Activated CD4-positive, CD25-positive, alpha-beta regulatory T cell treated with anti-CD3 and anti-CD28 coated beads, Interleukin-2, amount 50 U/mL, for 24 hours (primary cell): ENCODE data around the gene AGAP3.

Experiments used
- ATAC-seq, 2 donors: fragments of 150-1000 bp; cut with Tn5 transposase; one replicate each; pipeline ENCODE4 v1.10.0; 2021; ENCODE audit warnings: mild to moderate bottlenecking in 1 of 2, moderate library complexity in 1 of 2

Gene AGAP3

DNA sequence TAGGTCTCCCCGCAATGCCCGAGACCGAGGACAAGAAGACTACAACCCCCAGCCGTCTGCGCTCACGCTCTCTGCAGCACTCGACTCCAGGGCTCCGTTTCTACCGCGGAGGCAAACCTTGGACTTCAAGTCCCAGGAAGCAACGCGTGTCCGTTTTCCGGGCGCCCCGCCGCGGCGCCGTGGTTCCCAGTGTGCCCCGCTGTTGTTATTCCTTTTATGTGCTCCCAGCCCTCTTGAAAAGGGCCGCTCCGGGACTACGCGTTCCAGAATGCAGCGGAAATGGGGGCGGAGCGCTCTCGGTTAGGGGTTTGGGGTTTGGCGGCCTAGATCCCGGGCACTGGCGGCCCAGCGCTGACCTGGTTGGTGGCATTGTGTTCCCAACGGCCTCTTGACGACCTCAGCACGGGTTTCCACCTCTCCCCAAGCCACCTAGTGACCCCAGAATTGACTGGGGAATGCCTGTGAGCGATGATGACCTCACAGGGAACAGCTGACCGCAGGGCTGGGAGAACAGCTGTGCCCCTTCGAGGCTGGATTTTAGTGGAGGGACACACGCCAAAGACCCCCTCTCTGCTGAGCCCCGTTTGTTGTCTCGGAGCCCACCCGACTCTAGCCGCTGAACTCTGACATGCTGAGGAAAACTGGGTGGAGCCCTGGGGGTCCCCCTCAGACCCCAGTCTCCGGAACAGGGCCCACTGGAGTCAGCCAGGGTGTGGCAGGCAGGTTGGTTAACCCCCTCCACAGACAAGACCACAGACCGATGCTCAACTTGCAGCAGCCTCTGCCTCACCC lies 28.1 kb upstream of the AGAP3 start:
- peak; percentile 97 to 98 for ATAC-seq

DNA sequence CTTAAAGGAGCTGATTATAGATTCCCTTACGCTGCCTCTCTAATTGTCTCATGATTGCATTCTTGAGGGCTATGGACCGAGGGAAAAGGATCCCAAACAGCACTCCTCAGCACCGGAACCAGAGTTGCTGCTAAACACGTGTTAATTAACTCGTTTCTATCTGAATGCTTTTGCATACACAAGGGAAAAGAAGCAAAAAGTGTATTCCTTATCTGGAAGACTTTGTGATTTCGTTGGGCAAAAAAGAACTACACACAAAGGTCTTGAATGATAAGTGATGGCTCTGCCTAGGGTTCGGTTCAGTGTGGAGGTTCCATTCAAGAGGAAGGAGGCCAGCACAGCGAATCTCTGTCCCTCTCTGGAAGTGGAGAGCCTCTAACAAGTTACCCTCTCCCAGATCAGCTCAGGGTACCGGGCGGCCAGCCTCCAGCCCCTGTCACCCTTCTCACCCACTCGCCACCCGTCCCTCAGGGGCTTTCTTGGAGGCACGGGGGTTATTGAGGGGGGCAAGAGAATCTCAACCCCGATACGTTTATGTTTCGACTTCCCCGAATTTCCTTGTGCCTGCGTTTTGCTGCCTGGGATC lies 27.4 kb upstream of the AGAP3 start:
- no peak for ATAC-seq

DNA sequence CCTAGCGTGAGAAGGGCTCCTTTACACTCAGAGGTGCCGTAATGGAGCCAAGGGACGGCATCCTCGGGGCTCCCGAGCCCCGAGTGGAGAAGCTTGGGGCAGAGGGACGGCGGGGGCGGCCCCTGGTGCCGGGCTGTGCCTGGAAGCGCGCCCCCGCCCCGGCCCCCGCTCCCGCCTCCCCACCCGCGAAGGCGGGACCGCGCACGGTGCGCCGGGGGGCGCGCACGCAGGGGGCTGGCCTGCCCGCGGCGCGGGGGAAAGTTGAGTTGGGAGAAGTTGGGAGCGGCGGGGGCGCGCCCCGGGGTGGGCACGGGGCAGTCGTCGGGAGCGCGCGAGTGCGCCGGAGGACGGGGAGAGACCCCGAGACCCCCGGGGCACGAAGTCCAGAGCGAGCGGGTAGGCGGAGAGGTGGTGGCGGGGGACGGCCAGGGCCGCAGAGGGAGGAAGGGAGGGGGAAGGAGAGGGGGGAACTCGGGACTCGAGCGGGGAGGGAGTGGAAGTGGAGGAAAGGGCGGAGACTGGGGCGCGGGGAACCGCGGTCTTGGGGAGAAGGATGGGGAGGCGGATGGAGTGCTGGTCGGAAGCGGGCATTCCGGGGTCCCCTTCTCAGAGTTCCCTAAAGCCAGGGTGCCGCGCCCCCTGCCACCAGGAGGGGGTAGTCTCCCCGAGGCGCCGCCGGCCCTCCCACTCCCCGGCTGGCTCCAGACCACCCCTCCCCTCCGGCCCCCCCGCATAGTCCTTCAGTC lies 26.7 kb upstream of the AGAP3 start, which contains the start of gene SLC4A2:
Gene SLC4A2 (plus strand): TSS at position 223 of the 746 bp plus-strand sequence. CDS start 2,399 bp downstream, outside the sequence.
- peak; percentile 9 to 13 for ATAC-seq

DNA sequence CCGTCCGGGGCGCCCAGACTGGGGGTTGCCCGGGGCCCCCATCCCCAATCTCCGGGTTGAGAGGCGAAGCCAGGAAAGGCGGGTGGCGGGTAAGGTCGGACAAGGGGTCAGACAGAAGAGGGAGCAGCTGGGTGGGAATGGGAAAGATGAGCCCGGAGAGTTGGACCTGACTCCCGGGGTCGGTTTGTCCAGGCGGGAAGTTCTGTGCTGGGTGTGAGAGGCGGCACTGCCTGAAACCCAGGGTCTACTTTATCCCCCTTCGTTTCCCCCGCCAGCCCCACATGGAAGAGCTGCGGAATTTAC lies 26.2 kb upstream of the AGAP3 start:
- ATAC-seq, result no peak

DNA sequence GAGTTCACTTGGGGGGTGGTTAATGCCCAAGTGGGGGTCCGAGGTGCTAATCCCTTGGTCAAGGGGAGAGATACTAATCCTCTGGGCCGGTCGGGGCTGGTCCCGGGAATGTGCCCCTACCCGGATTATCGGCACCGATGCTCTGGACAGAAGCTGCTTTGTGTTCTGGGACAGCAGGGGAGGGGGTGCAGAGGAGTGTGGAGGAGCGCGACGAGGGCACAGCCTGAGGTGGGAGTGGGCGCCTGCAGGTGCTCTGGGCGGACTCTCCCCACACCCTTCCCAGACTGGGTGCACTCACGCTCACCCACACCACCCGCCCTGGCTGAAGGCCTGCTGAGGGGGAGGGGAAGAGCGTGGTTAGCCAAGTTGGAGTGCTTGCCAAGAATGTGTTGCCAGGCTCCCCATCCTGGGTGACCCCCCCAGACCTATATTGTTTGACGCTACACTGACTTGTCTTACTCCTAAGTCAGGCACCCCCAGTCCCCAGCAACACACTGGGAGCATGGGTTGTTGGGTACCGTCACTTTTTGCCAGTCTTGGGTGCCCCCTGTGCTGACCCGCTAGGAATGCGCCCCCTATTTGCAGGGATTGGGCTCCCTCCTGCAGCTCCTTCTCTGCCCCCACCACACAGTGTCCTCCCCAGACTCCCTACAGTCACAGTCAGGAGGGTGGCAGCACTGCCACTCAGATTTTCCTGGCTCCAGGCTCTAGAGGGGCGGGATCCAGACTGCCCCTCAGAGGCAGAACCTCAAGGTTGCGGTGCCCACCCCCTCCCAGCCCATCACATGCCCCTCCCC lies 25.7 kb upstream of the AGAP3 start:
- no peak for ATAC-seq

DNA sequence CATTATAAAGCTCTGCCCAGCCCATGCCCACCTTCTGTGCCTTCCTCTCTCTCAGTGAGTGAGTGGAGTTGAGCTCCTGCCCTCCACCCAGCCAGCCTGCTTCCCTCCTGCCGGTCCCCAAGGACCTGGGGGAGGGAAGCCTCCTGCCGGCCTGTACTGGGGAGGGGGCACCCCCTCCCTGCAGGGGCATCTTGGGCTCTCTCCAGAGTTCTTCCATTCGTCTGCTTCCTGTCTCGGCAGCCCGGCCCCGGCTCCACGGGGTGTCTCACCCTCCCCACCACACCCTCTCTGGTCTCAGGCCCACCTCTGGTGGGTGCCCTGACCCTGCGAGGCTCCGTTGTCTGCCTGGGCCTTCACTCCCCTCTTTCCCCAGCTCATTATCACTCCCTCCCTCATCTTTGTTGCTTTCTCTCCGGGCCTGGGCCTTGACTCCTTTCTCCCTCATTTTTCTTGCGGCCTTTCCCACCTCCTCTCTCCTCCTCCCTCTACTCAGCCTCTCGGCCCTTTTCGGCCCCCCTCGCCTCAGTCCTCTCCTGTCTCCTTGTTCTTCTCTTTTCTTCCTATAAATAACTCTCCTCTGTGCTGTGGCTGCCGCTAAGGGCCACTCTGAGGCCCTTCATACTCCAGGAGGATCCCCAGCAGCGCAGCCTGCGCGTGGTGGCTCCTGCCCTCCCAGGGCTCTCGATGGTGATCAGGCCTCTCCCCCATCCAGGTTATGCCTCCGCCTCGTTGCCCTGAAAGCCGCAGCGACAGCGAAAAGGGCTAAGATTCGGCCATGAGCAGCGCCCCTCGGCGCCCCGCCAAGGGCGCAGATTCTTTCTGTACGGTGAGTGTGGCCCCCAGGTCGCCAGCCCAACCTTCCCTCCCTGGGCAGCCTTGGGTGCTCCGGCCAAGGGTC lies 24.8 kb upstream of the AGAP3 start:
- ATAC-seq, result no peak

DNA sequence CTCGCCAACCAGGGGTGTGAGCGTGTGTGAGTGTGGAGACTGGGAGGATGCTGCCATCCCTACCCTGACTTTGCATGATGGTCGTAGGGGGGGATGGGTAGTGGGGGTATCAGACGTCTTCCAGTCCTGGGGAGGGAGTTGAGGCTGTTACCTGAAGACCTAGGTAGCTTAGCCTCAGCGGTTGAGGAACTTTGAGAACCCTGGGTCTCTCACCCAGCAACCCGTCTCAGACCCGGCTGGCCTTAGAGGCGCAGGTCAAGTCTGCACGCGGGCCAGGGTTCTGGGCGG lies 24.2 kb upstream of the AGAP3 start:
- no peak for ATAC-seq

DNA sequence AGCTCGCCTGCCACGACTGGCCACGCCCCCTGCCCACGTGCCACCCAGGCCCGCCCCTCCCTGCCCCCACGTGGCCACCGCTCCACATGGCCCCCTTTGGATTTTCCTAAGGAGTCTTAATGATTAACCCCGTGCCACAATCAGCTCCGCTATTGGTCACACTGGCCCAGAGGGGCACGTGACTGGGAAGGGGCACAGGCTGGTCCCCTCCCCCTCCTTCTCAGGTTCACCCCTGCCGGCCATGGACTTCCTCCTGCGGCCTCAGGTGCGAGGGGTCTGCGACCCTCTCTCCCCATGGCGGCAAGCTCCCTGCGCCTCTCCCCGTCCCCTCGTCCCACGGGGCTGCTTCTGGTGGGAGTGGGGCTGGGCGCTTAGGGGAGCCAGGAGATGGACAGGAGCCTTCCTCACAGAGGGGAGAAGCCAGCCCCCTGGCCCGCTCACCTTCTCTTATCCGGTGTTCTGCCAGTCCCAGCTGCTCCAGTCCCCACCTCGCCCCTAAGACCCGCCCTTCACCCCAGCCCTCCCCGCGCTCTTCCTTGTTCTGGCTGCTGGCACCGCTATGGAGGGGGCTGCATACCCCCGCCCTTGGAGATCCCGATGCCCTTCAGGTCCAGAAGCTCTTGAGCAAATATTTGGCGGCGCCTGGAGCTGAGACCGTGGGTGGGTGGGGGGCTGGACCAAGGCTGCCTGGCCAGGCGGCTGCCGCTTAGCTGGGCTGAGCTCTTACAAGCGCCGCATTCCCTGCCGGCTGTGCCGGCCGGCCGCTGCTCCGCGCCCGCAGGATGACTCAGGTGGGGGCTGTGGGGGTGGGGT lies 23.7 kb upstream of the AGAP3 start:
- no peak for ATAC-seq

DNA sequence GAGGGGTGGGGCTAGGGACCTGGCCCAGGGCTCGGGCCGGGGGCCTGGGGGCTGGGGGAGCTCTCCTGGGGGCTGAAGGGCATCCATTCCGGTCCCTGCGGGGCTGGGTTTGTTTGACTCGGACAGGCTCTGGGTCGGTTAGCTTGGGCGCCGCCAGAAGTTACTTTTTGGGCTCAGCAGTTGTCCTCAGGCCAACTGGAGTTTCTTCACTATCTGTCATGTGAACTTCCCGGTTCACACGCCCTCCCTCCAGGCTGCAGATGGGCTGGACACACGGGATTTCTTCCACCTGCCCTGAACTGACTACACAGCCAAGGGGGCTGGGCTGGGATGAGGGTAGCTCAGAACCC lies 23.1 kb upstream of the AGAP3 start:
- ATAC-seq, result no peak

DNA sequence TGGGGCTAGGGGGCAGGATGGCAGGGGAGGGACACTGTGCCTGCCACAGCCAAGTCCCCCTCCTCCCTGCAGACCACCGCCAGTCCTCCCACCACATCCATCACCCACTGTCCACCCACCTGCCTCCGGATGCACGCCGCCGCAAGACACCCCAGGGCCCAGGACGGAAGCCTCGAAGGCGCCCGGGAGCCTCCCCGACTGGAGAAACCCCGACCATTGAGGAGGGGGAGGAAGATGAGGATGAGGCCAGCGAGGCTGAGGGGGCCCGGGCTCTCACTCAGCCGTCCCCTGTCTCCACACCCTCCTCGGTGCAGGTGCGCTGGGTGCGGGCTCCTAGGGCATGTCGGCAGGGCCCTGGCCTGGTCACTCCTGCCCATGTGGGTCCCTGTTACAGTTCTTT lies 21.8 kb upstream of the AGAP3 start:
- no peak for ATAC-seq

DNA sequence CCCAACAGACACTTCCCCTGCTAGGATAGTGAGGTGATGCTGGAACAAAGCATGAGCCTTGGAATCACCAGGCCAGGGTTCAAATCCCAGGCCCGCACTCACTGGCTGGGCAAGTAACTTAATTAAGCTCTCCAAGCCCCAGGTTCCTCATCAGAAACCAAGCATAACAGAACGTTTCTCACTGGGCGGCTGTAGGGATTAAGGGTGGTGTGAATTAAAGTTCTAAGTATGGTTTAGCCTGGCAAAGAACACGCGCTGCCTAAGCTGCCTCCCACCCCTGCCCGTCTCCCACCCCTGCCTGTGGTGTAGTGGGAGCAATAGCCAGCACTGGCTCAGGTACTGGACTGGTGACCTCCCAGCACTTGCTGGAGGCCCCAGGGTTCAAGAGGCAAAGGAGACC lies 21.3 kb upstream of the AGAP3 start:
- no peak for ATAC-seq

DNA sequence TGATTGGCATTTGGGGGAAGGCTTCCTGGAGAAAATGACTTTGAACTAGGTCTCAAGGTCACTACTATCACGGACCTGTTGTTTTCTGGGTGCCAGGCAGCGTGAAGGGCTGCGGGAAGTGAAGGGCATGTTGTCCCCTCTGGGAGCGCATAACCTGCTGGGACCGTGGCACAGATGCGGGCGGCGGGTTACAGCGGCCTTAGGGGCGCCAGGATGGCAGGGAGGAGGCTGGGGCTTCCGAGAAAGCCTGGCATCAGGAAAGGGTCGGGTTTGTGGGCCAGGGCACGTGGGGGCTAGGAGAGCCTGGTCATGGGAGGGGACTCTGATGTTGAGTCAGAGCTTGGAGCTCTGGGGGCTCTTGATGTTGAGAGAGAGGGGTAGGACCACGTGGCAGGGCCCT lies 20.8 kb upstream of the AGAP3 start:
- no peak for ATAC-seq

DNA sequence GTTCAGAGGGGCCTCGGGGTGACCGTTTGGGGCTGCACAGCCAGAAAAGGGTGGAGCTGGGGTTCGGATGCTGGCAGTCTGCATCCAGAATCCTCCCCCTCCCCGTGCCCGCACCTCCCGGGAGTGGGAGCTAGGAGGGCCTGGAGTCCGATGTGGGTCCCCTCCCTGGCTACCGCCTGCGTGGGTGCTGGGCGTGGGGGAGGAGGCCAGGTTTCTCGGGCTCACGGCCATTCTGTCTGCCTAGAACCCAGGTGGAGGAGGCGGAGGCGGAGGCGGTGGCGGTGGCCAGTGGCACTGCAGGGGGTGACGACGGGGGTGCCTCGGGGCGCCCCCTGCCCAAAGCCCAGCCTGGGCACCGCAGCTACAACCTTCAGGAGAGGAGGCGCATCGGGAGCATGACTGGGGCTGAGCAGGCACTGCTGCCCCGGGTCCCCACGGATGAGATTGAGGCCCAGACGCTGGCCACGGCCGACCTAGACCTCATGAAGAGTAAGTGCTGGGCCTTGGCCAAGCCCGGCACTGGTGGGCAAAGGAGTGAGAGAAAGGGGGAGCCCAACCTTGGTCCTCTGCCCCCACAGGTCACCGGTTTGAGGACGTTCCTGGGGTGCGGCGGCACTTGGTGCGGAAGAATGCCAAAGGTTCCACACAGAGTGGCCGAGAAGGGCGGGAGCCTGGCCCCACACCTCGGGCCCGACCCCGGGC lies 19.9 kb upstream of the AGAP3 start:
- ATAC-seq, result no peak

DNA sequence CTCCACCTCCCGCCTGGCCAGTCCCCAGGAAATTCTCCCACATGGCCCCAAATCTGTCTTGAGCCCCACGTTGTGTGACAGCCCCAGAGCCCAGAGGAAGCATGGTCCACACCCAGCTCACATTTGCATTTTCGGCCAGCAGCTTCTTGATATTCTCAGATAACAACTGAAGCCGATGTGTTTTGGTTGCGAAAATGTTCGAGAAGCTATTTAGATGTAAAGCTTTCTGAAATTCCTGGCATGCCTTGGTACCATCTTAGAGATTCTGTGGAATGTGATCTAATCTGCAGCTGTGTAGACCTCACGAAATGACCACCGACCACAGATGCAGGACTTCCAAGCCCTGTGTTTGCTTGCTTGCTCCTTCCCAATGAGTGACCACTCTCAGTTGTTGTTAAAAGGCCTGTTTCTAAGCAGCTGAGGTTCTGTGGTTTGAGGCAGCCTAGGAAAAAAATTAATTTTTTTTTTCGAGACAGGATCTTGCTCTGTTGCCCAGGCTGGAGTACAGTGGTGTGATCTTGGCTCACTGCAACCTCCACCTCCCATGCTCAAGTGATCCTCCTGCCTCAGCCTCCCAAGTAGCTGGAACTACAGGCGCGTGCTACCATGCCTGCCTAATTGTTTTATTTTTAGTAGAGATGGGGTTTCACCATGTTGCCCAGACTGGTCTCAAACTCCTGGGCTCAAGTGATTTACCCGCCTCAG lies 18.1 kb upstream of the AGAP3 start:
- no peak for ATAC-seq

DNA sequence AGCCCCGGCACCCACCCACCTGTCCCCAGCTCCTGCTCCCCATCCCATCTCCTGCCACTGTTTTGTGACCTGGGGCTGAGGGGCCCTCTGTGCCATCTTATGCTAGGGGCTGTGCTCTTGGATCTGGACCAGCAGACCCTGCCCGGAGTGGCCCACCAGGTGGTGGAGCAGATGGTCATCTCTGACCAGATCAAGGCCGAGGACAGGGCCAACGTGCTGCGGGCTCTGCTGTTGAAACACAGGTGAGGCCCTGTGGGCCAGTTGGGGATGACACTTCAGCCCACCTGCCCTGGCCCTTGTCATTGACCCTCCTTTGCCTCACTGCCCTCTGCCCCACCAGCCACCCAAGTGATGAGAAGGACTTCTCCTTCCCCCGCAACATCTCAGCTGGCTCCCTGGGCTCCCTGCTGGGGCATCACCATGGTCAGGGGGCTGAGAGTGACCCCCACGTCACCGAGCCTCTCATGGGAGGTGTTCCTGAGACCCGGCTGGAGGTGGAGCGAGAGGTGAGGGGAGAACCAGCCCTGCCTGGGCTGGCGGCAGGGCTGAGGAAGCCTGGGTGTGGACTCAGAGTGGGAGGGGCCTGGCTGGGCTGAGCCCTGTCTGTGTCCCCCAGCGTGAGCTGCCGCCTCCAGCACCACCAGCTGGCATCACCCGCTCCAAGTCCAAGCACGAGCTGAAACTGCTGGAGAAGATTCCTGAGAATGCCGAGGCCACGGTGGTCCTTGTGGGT lies 16.3 kb upstream of the AGAP3 start:
- ATAC-seq, result no peak

DNA sequence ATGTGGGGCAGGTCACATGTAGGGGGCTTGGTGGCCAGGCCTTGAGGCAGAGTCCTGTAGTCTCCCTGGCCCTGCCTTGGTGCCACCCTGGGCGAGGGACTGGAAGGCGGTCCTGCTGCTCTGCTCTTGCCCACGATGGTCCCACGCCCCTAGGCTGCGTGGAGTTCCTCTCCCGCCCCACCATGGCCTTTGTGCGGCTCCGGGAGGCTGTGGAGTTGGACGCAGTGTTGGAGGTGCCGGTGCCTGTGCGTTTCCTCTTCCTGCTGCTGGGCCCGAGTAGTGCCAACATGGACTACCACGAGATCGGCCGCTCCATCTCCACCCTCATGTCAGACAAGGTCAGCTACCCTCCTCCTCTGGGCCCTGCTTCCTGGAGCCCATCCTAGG lies 15.7 kb upstream of the AGAP3 start:
- ATAC-seq, result no peak

DNA sequence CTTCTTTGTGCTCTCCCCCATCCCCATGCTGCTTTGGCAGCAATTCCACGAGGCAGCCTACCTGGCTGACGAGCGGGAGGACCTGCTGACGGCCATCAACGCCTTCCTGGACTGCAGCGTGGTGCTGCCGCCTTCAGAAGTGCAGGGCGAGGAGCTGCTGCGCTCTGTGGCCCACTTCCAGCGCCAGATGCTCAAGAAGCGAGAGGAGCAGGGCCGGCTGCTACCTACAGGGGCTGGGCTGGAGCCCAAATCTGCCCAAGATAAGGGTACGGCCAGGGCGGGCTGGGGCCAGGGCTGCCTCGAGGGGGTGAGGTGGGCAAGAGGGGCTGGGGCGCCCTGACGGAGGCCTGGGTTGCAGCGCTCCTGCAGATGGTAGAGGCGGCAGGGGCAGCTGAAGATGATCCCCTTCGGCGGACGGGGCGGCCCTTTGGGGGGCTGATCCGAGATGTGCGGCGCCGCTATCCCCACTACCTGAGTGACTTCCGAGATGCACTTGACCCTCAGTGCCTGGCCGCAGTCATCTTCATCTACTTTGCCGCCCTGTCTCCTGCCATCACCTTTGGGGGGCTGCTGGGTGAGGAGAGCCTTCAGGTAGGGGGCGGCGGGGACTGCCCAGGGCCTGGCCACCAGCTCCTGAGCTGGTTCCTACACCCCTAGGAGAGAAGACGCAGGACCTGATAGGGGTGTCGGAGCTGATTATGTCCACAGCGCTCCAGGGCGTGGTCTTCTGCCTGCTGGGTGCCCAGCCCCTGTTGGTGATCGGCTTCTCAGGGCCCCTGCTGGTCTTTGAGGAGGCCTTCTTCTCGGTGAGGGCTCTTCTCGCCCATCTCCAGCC lies 15.0 kb upstream of the AGAP3 start:
- no peak for ATAC-seq

DNA sequence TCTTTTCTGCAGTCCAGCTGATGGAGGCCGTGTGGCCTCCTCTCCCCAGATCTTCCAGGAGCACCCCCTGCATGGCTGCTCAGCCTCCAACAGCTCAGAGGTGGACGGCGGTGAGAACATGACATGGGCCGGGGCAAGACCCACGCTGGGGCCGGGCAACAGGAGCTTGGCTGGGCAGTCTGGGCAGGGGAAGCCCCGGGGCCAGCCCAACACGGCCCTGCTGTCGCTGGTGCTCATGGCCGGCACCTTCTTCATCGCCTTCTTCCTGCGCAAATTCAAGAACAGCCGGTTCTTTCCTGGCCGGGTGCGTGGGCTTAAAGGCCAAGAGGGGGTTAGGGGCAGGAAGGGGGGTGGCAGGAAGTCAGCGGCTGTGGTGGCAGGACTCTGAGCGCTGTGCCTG lies 12.3 kb upstream of the AGAP3 start:
- no peak for ATAC-seq
